ENCODE results near the gene NKIRAS1. TPM values are rescaled to one million over a fixed set of nuclear protein-coding genes. Genes with fewer than 3 reads are reported as not detected.
A peak's percentile ranks its signal among the peaks of the same experiment; 100 is the strongest.
"Not testable (repeated sequence)": the region's sequence is repeated elsewhere in the genome, so short reads cannot be mapped to it uniquely, and the experiment has no call there.

Gene NKIRAS1
- total RNA-seq, 2 experiments from 2014 or later = 4.0 to 4.7 TPM

- TF ChIP-seq EZH2phosphoT487 (IDR thresholded peaks at IDR 0.05; ENCODE audit: borderline replicate concordance, low read depth, low read length) = no peak
- TF ChIP-seq CTCF (conservative IDR thresholded peaks at IDR 0.05; ENCODE audit: low read length) = peak; percentile 42
- H4K20me1 ChIP-seq (ENCODE audit: insufficient read depth, low read length) = peaks cover 20% of the 10 kb centered on the region; the same call in 1 of the 2 replicates
- no peak overlapping the region for H3K4me3 ChIP-seq (ENCODE audit: low read depth, low read length, poor library complexity, severe bottlenecking)
- H3K27ac ChIP-seq (ENCODE audit: low read depth, low read length, poor library complexity, severe bottlenecking) = no peak overlapping the region
- POLR2A ChIA-PET = interaction anchor here (0.5 kb wide), 1 partner anchor 34 kb away, joined by 4 read pairs; no protein-coding TSS in a partner anchor
- intact Hi-C loops (cut with micrococcal nuclease; ENCODE audit: unreplicated experiment) = no loop called here
- CTCF ChIA-PET (ENCODE audit: unreplicated experiment) = no interaction called here
- no peak overlapping the region for H2AFZ ChIP-seq (ENCODE audit: low read length)
- no peak overlapping the region for H3K4me2 ChIP-seq (ENCODE audit: low read length)
- no peaks in the 10 kb centered on the region for H3K9me2 ChIP-seq (ENCODE audit: insufficient read depth, low read length)
- DNase-seq (ENCODE audit: low spot score) = no peak
- H3K4me1 ChIP-seq (ENCODE audit: insufficient read depth, low read length, poor library complexity, severe bottlenecking) = peaks cover 11% of the 10 kb centered on the region
- no TSS peak for BruUV-seq (replicated peaks)
- no peaks in the 10 kb centered on the region for H3K9me3 ChIP-seq (ENCODE audit: low read length)
- peaks cover 36% of the 10 kb centered on the region for H3K36me3 ChIP-seq (ENCODE audit: insufficient read depth, low read length)
- no peaks in the 10 kb centered on the region for H3K79me2 ChIP-seq (ENCODE audit: insufficient read depth, low read depth, low read length)
Measured at GRCh38 chr3:23884481-23884880, 32.3 kb downstream of the NKIRAS1 start.

- no peaks in the 10 kb centered on the region for H3K9me3 ChIP-seq (ENCODE audit: low read length)
- H3K79me2 ChIP-seq (ENCODE audit: insufficient read depth, low read depth, low read length) = no peaks in the 10 kb centered on the region; the same call in 1 of the 2 replicates
- no peak overlapping the region for H3K4me3 ChIP-seq (ENCODE audit: low read depth, low read length, poor library complexity, severe bottlenecking)
- intact Hi-C loops (cut with micrococcal nuclease; ENCODE audit: unreplicated experiment) = no loop called here
- H3K27ac ChIP-seq (ENCODE audit: low read depth, low read length, poor library complexity, severe bottlenecking) = no peak overlapping the region
- no peaks in the 10 kb centered on the region for H3K9me2 ChIP-seq (ENCODE audit: insufficient read depth, low read length)
- peaks cover 30% of the 10 kb centered on the region for H3K36me3 ChIP-seq (ENCODE audit: insufficient read depth, low read length)
- BruUV-seq (replicated peaks) = no TSS peak
- 0 out of 2 replicates have a peak, but pooled peaks cover 9% of the 10 kb centered on the region for H4K20me1 ChIP-seq (ENCODE audit: insufficient read depth, low read length)
- H2AFZ ChIP-seq (ENCODE audit: low read length) = no peak overlapping the region
- H3K4me2 ChIP-seq (ENCODE audit: low read length) = no peak overlapping the region
- ChIA-PET CTCF (ENCODE audit: unreplicated experiment) (no interaction called here), POLR2A (interaction anchor here (1.3 kb wide), 1 partner anchor 8 kb away, joined by 6 read pairs; no protein-coding TSS in a partner anchor)
- DNase-seq (ENCODE audit: low spot score) = no peak
- TF ChIP-seq EZH2phosphoT487 (IDR thresholded peaks at IDR 0.05; ENCODE audit: borderline replicate concordance, low read depth, low read length) (no peak), CTCF (conservative IDR thresholded peaks at IDR 0.05; ENCODE audit: low read length) (no peak)
- H3K4me1 ChIP-seq (ENCODE audit: insufficient read depth, low read length, poor library complexity, severe bottlenecking) = peaks cover 1% of the 10 kb centered on the region
Measured at GRCh38 chr3:23882487-23882918, 34.3 kb downstream of the NKIRAS1 start.

GRCh38 chr3:23881993-23882392 is 34.8 kb downstream of the NKIRAS1 start:
- H3K4me3 ChIP-seq (ENCODE audit: low read depth, low read length, poor library complexity, severe bottlenecking); H3K4me2 ChIP-seq (ENCODE audit: low read length); H2AFZ ChIP-seq (ENCODE audit: low read length); H3K9me2 ChIP-seq (ENCODE audit: insufficient read depth, low read length); H3K4me1 ChIP-seq (ENCODE audit: insufficient read depth, low read length, poor library complexity, severe bottlenecking); BruUV-seq (replicated peaks); DNase-seq (ENCODE audit: low spot score); H3K27ac ChIP-seq (ENCODE audit: low read depth, low read length, poor library complexity, severe bottlenecking); H3K79me2 ChIP-seq (ENCODE audit: insufficient read depth, low read depth, low read length); H3K9me3 ChIP-seq (ENCODE audit: low read length); intact Hi-C loops (cut with micrococcal nuclease; ENCODE audit: unreplicated experiment); H4K20me1 ChIP-seq (ENCODE audit: insufficient read depth, low read length): not testable (repeated sequence)
- ChIA-PET CTCF (ENCODE audit: unreplicated experiment) (interaction anchor here (0.7 kb wide), 1 partner anchor 10 kb away, joined by 3 read pairs; no protein-coding TSS in a partner anchor), POLR2A (interaction anchor here (1.3 kb wide), 1 partner anchor 9 kb away, joined by 6 read pairs; no protein-coding TSS in a partner anchor)
- peaks cover 26% of the 10 kb centered on the region for H3K36me3 ChIP-seq (ENCODE audit: insufficient read depth, low read length)

All from OCI-LY7 (cell line).